ENCODE data around the gene CAMK2N2. TPM values are rescaled to one million over a fixed set of nuclear protein-coding genes. Genes with fewer than 3 reads are reported as not detected.

Gene CAMK2N2
- total RNA-seq, 1 experiment from 2014 or later: 2.2 TPM

DNA sequence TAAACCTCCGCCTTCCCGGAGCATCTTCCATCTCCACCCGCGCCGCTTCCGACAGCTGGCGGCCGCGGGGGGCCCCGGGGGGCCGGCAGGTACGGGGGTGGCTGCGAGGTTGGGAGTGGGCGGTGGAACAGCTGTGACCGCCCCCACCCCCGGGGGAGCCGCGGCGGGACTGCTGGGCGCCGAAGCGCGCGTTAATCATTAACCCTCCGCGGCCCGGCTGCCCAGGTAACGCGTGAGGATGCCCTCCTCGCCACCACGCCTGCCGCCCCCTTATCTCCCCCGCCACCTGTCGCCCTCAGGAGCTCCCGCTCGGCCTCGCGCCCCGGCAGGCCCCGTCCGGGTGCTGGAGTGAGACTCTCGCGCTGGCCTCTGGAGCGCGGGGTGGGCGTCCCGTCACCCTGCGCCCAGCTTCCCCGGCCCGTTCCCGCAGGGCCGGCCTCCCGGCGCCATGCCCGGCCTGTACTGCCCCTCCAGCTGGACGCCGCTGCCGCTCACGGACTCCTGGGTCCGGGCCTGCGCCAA, 31.2 kb downstream of the CAMK2N2 start:
- Histone ChIP-seq H3K4me2 (peak overlapping the region; percentile 97), H3K27ac (no peak overlapping the region)
- CTCF ChIA-PET: interaction anchor here (0.6 to 0.7 kb wide), 2 partner anchors 145 to 146 kb away, joined by 5 to 6 read pairs; no protein-coding TSS in a partner anchor

DNA sequence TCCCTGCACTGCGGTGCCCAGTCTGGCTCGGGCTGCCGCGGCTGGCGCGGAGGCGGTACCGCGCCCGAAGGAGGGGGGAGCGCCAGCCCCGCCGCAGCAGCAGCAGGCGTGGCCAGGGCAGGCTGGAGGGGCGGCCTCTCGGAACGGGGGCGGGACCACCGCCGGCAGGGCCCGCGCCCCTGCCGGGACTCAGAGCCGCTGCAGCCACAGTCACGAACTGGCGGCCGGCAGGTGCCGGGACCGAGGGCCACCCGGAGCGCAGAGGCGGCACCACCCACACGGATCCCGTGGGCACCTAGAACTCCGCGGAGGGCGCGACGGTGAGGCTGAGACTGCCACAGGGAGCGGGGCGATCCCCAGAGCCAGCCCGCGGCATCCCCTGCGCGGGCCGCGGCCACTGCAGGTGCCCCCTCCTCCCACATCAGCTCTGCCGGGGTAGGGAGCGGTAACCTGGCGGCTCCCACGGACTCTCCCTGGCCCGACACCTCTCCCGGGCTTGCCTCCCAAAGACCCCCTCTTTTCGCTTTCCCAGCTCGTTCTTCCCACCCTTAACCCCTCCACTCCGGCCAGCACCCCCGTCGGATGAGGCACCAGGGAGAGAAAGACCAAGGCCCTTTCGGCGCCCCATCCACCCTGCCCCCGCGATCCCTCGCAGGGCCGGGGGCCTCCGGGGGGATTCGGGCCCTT, 31.8 kb downstream of the CAMK2N2 start, which contains the start of gene VWA5B2:
TSS of gene VWA5B2 (plus strand) at position 192 of the 687 bp plus-strand sequence. CDS start 944 bp downstream, outside the sequence.
- BruUV-seq (replicated peaks): no TSS peak
- CTCF ChIA-PET: interaction anchor here (0.6 kb wide), 1 partner anchor 31 kb away, joined by 5 read pairs; no protein-coding TSS in a partner anchor
- Histone ChIP-seq H3K4me3 (peak within 1 kb of the TSS; percentile 70), H3K4me1 (replicated peaks; ENCODE audit: insufficient read depth) (peaks cover 15% of the 10 kb centered on the region), H3K36me3 (ENCODE audit: low read depth) (no peaks in the 10 kb centered on the region), H3K9me3 (ENCODE audit: insufficient read depth, low read depth) (no peaks in the 10 kb centered on the region), H3K27ac (no peak within 1 kb of the TSS), H2AFZ (peak within 1 kb of the TSS; percentile 79), H3K27me3 (ENCODE audit: insufficient read depth, low read depth) (peaks cover 62% of the 10 kb centered on the region), H4K20me1 (ENCODE audit: insufficient read depth) (no peaks in the 10 kb centered on the region), H3K4me2 (peak within 1 kb of the TSS; percentile 97), H3K9me2 (ENCODE audit: insufficient read depth) (no peaks in the 10 kb centered on the region), H3K79me2 (ENCODE audit: low read depth) (no peaks in the 10 kb centered on the region), H3F3A (ENCODE audit: insufficient read depth, low read depth) (peaks cover 23% of the 10 kb centered on the region; the same call in 1 of the 2 replicates)
- TF ChIP-seq EZH2 (IDR thresholded peaks at IDR 0.05; ENCODE audit: low read depth): peak; percentile 100
- TF ChIP-seq, protein P1, sequence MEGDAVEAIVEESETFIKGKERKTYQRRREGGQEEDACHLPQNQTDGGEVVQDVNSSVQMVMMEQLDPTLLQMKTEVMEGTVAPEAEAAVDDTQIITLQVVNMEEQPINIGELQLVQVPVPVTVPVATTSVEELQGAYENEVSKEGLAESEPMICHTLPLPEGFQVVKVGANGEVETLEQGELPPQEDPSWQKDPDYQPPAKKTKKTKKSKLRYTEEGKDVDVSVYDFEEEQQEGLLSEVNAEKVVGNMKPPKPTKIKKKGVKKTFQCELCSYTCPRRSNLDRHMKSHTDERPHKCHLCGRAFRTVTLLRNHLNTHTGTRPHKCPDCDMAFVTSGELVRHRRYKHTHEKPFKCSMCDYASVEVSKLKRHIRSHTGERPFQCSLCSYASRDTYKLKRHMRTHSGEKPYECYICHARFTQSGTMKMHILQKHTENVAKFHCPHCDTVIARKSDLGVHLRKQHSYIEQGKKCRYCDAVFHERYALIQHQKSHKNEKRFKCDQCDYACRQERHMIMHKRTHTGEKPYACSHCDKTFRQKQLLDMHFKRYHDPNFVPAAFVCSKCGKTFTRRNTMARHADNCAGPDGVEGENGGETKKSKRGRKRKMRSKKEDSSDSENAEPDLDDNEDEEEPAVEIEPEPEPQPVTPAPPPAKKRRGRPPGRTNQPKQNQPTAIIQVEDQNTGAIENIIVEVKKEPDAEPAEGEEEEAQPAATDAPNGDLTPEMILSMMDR (conservative IDR thresholded peaks at IDR 0.05): peak; percentile 29; the same call in 1 of the 2 replicates
- POLR2A ChIA-PET (ENCODE audit: unreplicated experiment): interaction anchor here (0.6 kb wide), 1 partner anchor 44 kb away, joined by 3 read pairs; the partner anchor contains the start of gene ABCF3
- intact Hi-C loops (cut with micrococcal nuclease; ENCODE audit: unreplicated experiment): no loop called here
- DNase-seq: peak; percentile 60 to 87

More for the DNA sequence above, 31.2 kb downstream of the CAMK2N2 start:
- Histone ChIP-seq H3K36me3 (ENCODE audit: low read depth) (no peaks in the 10 kb centered on the region), H3K9me2 (ENCODE audit: insufficient read depth) (no peaks in the 10 kb centered on the region), H2AFZ (peak overlapping the region; percentile 79), H3K4me3 (peak overlapping the region; percentile 70), H3K4me1 (replicated peaks; ENCODE audit: insufficient read depth) (peaks cover 17% of the 10 kb centered on the region), H3K27me3 (ENCODE audit: insufficient read depth, low read depth) (peaks cover 61% of the 10 kb centered on the region), H3K79me2 (ENCODE audit: low read depth) (no peaks in the 10 kb centered on the region), H4K20me1 (ENCODE audit: insufficient read depth) (no peaks in the 10 kb centered on the region), H3K9me3 (ENCODE audit: insufficient read depth, low read depth) (no peaks in the 10 kb centered on the region), H3F3A (ENCODE audit: insufficient read depth, low read depth) (peaks cover 23% of the 10 kb centered on the region; the same call in 1 of the 2 replicates)
- no TSS peak for BruUV-seq (replicated peaks)
- POLR2A ChIA-PET (ENCODE audit: unreplicated experiment): interaction anchor here (0.6 kb wide), 1 partner anchor 44 kb away, joined by 3 read pairs; the partner anchor contains the start of gene ABCF3
- intact Hi-C loops (cut with micrococcal nuclease; ENCODE audit: unreplicated experiment): no loop called here
- TF ChIP-seq, protein P1 (conservative IDR thresholded peaks at IDR 0.05): no peak
- TF ChIP-seq EZH2 (IDR thresholded peaks at IDR 0.05; ENCODE audit: low read depth): peak; percentile 64; the same call in 1 of the 2 replicates
- no peak for DNase-seq

DNA sequence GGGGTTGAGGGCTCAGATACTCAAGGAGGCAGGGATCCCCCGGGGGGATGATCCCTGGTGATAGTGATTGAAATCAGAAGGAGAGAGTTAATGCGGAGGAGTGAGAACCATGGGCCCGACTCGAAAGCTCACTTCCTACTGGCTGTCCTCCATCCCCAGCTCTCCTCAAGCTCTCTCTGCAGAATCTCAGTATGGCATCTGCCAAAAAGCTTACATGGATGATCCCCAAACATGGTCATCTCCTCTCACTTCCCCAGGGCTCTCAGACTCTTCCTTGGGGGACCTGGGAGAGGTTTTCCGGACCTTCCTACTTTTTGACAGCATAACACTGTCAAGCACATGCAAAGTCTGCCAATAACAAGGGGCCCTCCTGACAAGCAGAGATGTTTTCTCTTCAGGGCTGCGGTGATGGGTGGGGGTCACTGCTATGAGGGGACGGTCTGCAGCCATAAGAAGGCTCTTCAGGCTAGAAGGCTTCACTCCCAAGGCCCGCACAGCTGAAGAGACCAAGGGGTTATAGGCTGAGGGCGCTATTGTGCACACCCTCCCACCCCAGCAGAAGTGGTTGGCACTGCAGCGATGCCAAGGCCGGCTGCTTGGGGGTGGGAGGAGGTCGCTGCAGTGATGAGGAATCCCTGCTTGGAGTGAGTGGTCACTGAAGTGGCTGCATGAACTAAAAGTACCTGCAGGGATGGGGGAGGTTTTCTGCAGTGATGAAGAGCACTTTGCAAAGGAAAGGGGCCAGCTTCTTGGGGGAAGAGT, 32.8 kb downstream of the CAMK2N2 start:
- no peak for DNase-seq
- intact Hi-C loops (cut with micrococcal nuclease; ENCODE audit: unreplicated experiment): no loop called here
- H3K27me3 ChIP-seq (ENCODE audit: insufficient read depth, low read depth): peaks cover 66% of the 10 kb centered on the region
- peak overlapping the region; percentile 70; the same call in 1 of the 2 replicates for H3K4me3 ChIP-seq
- peaks cover 20% of the 10 kb centered on the region; the same call in 1 of the 2 replicates for H3F3A ChIP-seq (ENCODE audit: insufficient read depth, low read depth)
- H4K20me1 ChIP-seq (ENCODE audit: insufficient read depth): no peaks in the 10 kb centered on the region
- no peaks in the 10 kb centered on the region for H3K36me3 ChIP-seq (ENCODE audit: low read depth)
- no peak overlapping the region for H3K27ac ChIP-seq
- BruUV-seq (replicated peaks): no TSS peak
- POLR2A ChIA-PET (ENCODE audit: unreplicated experiment): interaction anchor here (0.6 kb wide), 1 partner anchor 541 kb away, joined by 3 read pairs; no protein-coding TSS in a partner anchor
- H3K4me1 ChIP-seq (replicated peaks; ENCODE audit: insufficient read depth): peaks cover 8% of the 10 kb centered on the region; the same call in 1 of the 2 replicates
- TF ChIP-seq EZH2 (IDR thresholded peaks at IDR 0.05; ENCODE audit: low read depth): no peak
- TF ChIP-seq, protein P1 (conservative IDR thresholded peaks at IDR 0.05): no peak
- H3K4me2 ChIP-seq: peak overlapping the region; percentile 97; the same call in 1 of the 2 replicates
- no peak overlapping the region for H2AFZ ChIP-seq
- H3K79me2 ChIP-seq (ENCODE audit: low read depth): no peaks in the 10 kb centered on the region
- H3K9me2 ChIP-seq (ENCODE audit: insufficient read depth): no peaks in the 10 kb centered on the region
- no peaks in the 10 kb centered on the region for H3K9me3 ChIP-seq (ENCODE audit: insufficient read depth, low read depth)
- CTCF ChIA-PET: interaction anchor here (0.6 to 1.8 kb wide), 9 partner anchors 13 to 222 kb away, joined by 3 to 8 read pairs (median 5); partner anchors contain the start of genes ABCF3 and EEF1AKMT4
